KMS-11 (cell line): ENCODE measurements around the gene TTC27.

ENCODE experiments used
- H2AFZ ChIP-seq: fragments of 200-600 bp; sonication (generic); 2 replicates; pipeline ENCODE4 v1.6.1; 2016; ENCODE audit warnings: antibody characterized with exemption, mixed run types, low read depth
- H3K27ac ChIP-seq: fragments of 200-600 bp; sonication (generic); 2 replicates; pipeline ENCODE4 v1.6.1; 2016; ENCODE audit warnings: mild to moderate bottlenecking, mixed run types
- H3K27me3 ChIP-seq: fragments of 200-600 bp; sonication (generic); 2 replicates; pipeline ENCODE4 v1.6.1; 2017; ENCODE audit warnings: mild to moderate bottlenecking, low read depth, mixed run types, moderate library complexity; ENCODE audit not compliant: insufficient read depth
- H3K36me3 ChIP-seq: fragments of 200-600 bp; sonication (generic); 2 replicates; pipeline ENCODE4 v1.6.1; 2017; ENCODE audit warnings: mild to moderate bottlenecking, mixed run types; ENCODE audit not compliant: insufficient read depth
- H3K4me1 ChIP-seq: fragments of 200-600 bp; sonication (generic); 2 replicates; pipeline ENCODE4 v1.6.1; 2016; ENCODE audit warnings: mild to moderate bottlenecking, low read depth, mixed run types; ENCODE audit not compliant: poor library complexity, severe bottlenecking
- H3K4me2 ChIP-seq: fragments of 200-600 bp; sonication (generic); 2 replicates; pipeline ENCODE4 v1.7.0; 2016; ENCODE audit warnings: mild to moderate bottlenecking, mixed run types
- H3K4me3 ChIP-seq: fragments of 200-600 bp; sonication (generic); IDR thresholded peaks from 2 replicates; pipeline ENCODE4 v1.6.1; 2017; ENCODE audit warnings: low read depth, low read length, mixed read lengths; ENCODE audit not compliant: insufficient read depth
- H3K79me2 ChIP-seq: fragments of 200-600 bp; sonication (generic); 2 replicates; pipeline ENCODE4 v1.6.1; 2016; ENCODE audit warnings: low read depth, mixed run types; ENCODE audit not compliant: insufficient read depth
- H3K9ac ChIP-seq: fragments of 200-600 bp; sonication (generic); 2 replicates; pipeline ENCODE4 v1.6.1; 2016; ENCODE audit warnings: mild to moderate bottlenecking, mixed run types
- H4K20me1 ChIP-seq: fragments of 200-600 bp; sonication (generic); 2 replicates; pipeline ENCODE4 v1.6.1; 2016; ENCODE audit warnings: mild to moderate bottlenecking, mixed run types; ENCODE audit not compliant: insufficient read depth
- TF ChIP-seq, protein P1 (sequence below): fragments of 200-600 bp; sonication (generic); conservative IDR thresholded peaks from 2 replicates; pipeline ENCODE4 v1.6.1; 2017; ENCODE audit warnings: low read depth, mild to moderate bottlenecking, antibody characterized with exemption, low read length, moderate library complexity, mixed read lengths

Gene TTC27

DNA sequence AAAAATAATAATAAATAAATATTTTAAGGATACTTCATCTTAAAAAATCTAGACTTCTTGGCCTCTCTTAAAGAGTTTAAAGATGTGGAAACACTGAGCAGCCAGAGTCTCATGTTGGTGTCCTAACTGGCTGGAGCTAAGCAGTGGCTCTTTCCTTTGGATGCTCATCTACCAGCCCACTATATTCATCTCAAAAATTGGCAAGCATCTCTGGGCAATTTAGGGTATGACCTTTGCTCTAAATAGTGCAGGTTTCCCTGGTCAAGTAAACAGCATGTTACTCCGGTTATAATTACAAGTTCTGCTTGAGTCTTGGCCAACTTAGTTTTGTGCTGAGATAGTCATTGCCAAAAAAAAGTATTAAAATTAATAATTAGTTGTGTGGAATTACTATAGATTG, 117.8 kb downstream of the TTC27 start:
- H3K27me3 ChIP-seq = no peaks in the 10 kb centered on the region
- no peak overlapping the region for H3K9ac ChIP-seq
- H2AFZ ChIP-seq = no peak overlapping the region
- no peaks in the 10 kb centered on the region for H4K20me1 ChIP-seq
- H3K36me3 ChIP-seq = no peaks in the 10 kb centered on the region
- H3K4me1 ChIP-seq = no peaks in the 10 kb centered on the region
- no peaks in the 10 kb centered on the region for H3K79me2 ChIP-seq
- no peak overlapping the region for H3K27ac ChIP-seq
- no peak overlapping the region for H3K4me3 ChIP-seq
- TF ChIP-seq, protein P1, sequence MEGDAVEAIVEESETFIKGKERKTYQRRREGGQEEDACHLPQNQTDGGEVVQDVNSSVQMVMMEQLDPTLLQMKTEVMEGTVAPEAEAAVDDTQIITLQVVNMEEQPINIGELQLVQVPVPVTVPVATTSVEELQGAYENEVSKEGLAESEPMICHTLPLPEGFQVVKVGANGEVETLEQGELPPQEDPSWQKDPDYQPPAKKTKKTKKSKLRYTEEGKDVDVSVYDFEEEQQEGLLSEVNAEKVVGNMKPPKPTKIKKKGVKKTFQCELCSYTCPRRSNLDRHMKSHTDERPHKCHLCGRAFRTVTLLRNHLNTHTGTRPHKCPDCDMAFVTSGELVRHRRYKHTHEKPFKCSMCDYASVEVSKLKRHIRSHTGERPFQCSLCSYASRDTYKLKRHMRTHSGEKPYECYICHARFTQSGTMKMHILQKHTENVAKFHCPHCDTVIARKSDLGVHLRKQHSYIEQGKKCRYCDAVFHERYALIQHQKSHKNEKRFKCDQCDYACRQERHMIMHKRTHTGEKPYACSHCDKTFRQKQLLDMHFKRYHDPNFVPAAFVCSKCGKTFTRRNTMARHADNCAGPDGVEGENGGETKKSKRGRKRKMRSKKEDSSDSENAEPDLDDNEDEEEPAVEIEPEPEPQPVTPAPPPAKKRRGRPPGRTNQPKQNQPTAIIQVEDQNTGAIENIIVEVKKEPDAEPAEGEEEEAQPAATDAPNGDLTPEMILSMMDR = no peak
- no peak overlapping the region for H3K4me2 ChIP-seq

DNA sequence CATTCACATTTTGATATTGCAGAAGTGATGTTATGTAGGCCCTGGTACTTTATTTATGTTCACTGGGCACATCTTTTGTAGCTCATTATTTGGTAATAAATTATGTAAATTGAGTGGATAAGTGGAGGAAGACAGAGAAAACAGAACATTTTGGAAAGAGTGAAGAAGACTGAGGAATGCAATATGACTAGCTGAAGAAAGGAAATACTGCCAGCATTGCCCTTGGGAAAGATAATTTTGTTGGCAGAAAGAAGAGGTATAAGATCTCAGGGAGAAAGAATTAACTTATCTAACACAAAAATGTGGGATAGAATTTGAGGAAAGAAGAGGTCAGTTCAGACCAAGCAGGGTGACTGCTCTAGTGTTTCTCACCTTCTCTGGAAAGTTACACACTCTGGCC, 118.8 kb downstream of the TTC27 start:
- Histone ChIP-seq H4K20me1 (no peaks in the 10 kb centered on the region), H3K27me3 (no peaks in the 10 kb centered on the region), H3K9ac (no peak overlapping the region), H3K4me2 (no peak overlapping the region), H2AFZ (no peak overlapping the region), H3K4me3 (no peak overlapping the region), H3K79me2 (no peaks in the 10 kb centered on the region), H3K36me3 (no peaks in the 10 kb centered on the region), H3K4me1 (no peaks in the 10 kb centered on the region), H3K27ac (no peak overlapping the region)
- TF ChIP-seq, protein P1 = no peak

DNA sequence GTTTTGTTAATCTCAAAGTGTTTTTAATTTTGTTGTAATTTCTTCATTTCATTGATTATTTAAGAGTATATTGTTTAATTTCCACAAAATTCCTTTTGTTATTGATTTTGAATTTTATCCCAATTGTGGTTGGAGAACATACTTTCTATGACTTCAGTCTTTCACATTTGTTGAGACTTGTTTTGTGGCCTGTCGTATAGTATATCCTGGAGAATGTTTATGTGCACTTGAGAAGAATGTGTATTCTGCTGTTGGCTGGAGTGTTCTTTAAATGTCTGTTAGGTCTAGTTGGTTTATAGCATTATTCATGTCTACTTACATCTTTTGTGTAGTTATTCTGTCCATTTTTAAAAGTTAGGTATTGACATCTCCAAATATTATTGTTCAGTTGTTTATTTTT, 120.3 kb downstream of the TTC27 start:
- Histone ChIP-seq H3K9ac (no peak overlapping the region), H4K20me1 (no peaks in the 10 kb centered on the region), H2AFZ (no peak overlapping the region), H3K4me2 (no peak overlapping the region), H3K4me3 (no peak overlapping the region), H3K79me2 (no peaks in the 10 kb centered on the region), H3K27ac (no peak overlapping the region), H3K4me1 (no peaks in the 10 kb centered on the region), H3K27me3 (no peaks in the 10 kb centered on the region), H3K36me3 (no peaks in the 10 kb centered on the region)
- TF ChIP-seq, protein P1 = no peak

DNA sequence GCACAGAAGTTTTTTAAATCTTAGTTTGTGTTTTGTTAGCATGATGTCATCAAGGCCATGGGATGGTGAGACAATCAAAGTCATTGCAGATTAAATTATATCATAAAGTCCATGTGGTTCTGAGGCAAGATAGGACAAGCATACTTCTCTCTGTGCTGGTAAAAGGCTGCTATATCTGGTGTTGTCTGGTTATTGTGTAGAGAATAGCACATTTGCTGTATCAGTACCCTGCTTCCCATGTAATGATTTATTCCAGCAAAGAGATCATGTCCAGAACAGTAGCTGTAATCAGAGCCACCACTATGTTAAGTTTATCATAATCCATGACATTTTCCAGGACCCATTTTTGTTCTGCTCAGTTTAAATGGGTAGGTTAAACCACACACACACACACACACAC, 123.0 kb downstream of the TTC27 start:
- peaks cover 2% of the 10 kb centered on the region for H3K4me1 ChIP-seq
- TF ChIP-seq, protein P1 = no peak
- H3K36me3 ChIP-seq = no peaks in the 10 kb centered on the region
- no peak overlapping the region for H3K9ac ChIP-seq
- no peaks in the 10 kb centered on the region for H3K27me3 ChIP-seq
- no peaks in the 10 kb centered on the region for H4K20me1 ChIP-seq
- no peak overlapping the region for H3K4me2 ChIP-seq
- no peaks in the 10 kb centered on the region for H3K79me2 ChIP-seq
- no peak overlapping the region for H3K4me3 ChIP-seq
- H2AFZ ChIP-seq = no peak overlapping the region
- H3K27ac ChIP-seq = no peak overlapping the region
